ENCODE results near the gene TIGD2.

TIGD2 gene

GRCh38 chr4:89161841-89162240, 50.5 kb downstream of the TIGD2 start:
- Mint-ChIP-seq H3K27ac (no peak overlapping the region), H3K27me3 (peaks cover 3% of the 10 kb centered on the region), H3K36me3 (no peaks in the 10 kb centered on the region), H3K4me3 (no peak overlapping the region), H3K9me3 (no peaks in the 10 kb centered on the region), H3K4me1 (no peaks in the 10 kb centered on the region)
- ATAC-seq (ENCODE audit: low read depth) (no peak), DNase-seq (ENCODE audit: low spot score in 2 of 2) (no peak)

GRCh38 chr4:89162496-89162895, 51.2 kb downstream of the TIGD2 start:
- ATAC-seq (ENCODE audit: low read depth) (no peak), DNase-seq (ENCODE audit: low spot score in 2 of 2) (no peak)
- peaks cover 3% of the 10 kb centered on the region for H3K27me3 Mint-ChIP-seq
- H3K4me3 Mint-ChIP-seq = no peak overlapping the region
- no peak overlapping the region for H3K27ac Mint-ChIP-seq
- no peaks in the 10 kb centered on the region for H3K9me3 Mint-ChIP-seq
- H3K36me3 Mint-ChIP-seq = no peaks in the 10 kb centered on the region
- H3K4me1 Mint-ChIP-seq = no peaks in the 10 kb centered on the region

- no peak for DNase-seq (ENCODE audit: low spot score in 2 of 2)
- Mint-ChIP-seq H3K27me3 (peaks cover 3% of the 10 kb centered on the region), H3K27ac (no peak overlapping the region), H3K9me3 (no peaks in the 10 kb centered on the region), H3K36me3 (no peaks in the 10 kb centered on the region), H3K4me1 (no peaks in the 10 kb centered on the region), H3K4me3 (no peak overlapping the region)
- ATAC-seq (ENCODE audit: low read depth) = no peak
Observed at GRCh38 chr4:89162987-89163386, 51.7 kb downstream of the TIGD2 start.

- no peak overlapping the region for H3K27ac Mint-ChIP-seq
- no peaks in the 10 kb centered on the region for H3K36me3 Mint-ChIP-seq
- H3K4me1 Mint-ChIP-seq = no peaks in the 10 kb centered on the region
- DNase-seq (ENCODE audit: low spot score in 2 of 2) (no peak), ATAC-seq (ENCODE audit: low read depth) (no peak)
- H3K9me3 Mint-ChIP-seq = no peaks in the 10 kb centered on the region
- H3K27me3 Mint-ChIP-seq = peaks cover 3% of the 10 kb centered on the region
- no peak overlapping the region for H3K4me3 Mint-ChIP-seq
Observed at GRCh38 chr4:89164400-89164799, 53.1 kb downstream of the TIGD2 start.
